GM10266 (cell line): ENCODE results near the gene AEBP1.
A peak's percentile ranks its signal among the peaks of the same experiment; 100 is the strongest.

Experiments used
- DNase-seq: peaks from one replicate; pipeline ENCODE4 v3.0.0; 2012; ENCODE audit errors: extremely low spot score
- CTCF ChIP-seq: IDR thresholded peaks from 2 replicates; pipeline ENCODE4 v1.5.1; 2012; ENCODE audit warnings: mild to moderate bottlenecking, low read depth; ENCODE audit not compliant: control insufficient read depth, insufficient read depth; ENCODE audit errors: missing control alignments

AEBP1 gene

GRCh38 chr7:44103923-44104859, at the start of gene AEBP1:
AEBP1 (plus strand) TSS chr7:44104345; CDS start chr7:44104666, 321 bp downstream.
- no peak for DNase-seq

DNA sequence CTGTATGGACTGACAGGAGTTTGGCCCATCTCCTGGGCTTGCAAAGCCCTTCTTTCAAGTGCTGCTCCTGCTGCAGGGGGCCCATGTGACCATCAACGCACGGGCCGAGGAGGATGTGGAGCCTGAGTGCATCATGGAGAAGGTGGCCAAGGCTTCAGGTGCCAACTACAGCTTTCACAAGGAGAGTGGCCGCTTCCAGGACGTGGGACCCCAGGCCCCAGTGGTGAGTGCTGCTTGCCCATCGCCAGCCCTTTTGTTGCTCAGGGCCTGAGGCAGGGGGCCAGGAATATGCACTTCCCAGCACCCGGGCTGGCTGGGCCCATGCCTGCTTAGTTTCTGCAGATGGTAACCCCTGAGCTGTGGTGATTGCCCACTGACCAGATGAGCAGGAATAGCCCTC, 47.5 kb upstream of the AEBP1 start:
- no peak for DNase-seq
- no peak for TF ChIP-seq CTCF

More at GRCh38 chr7:44103923-44104859, at the start of gene AEBP1:
- peak; percentile 15 for TF ChIP-seq CTCF

GRCh38 chr7:44057181-44057848, 46.8 kb upstream of the AEBP1 start:
- TF ChIP-seq CTCF: no peak
- no peak for DNase-seq

GRCh38 chr7:44057849-44058758, 46.0 kb upstream of the AEBP1 start:
- no peak for DNase-seq
- peak; percentile 13 for TF ChIP-seq CTCF

DNA sequence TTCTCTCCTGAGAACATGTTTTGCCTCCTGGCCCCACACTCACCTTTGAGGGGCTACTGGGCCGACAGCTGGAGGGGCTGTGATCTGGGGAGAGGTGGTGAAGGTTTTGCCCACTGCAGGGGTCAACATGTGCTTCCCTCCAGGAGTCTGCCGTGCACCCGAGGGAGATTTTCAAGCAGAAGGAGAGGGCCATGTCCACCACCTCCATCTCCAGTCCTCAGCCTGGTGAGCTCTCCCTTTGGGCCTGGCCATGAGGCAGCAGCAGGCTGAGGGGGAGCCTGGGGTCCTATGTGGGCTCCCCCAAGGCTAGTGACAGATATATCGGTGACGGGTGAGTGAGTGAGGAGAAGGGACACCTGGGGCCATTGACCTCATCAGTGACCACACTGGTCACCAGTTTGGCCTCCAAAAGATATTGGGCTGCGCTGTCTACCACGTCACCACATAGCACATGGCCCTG, 45.4 kb upstream of the AEBP1 start:
- no peak for TF ChIP-seq CTCF
- no peak for DNase-seq

DNA sequence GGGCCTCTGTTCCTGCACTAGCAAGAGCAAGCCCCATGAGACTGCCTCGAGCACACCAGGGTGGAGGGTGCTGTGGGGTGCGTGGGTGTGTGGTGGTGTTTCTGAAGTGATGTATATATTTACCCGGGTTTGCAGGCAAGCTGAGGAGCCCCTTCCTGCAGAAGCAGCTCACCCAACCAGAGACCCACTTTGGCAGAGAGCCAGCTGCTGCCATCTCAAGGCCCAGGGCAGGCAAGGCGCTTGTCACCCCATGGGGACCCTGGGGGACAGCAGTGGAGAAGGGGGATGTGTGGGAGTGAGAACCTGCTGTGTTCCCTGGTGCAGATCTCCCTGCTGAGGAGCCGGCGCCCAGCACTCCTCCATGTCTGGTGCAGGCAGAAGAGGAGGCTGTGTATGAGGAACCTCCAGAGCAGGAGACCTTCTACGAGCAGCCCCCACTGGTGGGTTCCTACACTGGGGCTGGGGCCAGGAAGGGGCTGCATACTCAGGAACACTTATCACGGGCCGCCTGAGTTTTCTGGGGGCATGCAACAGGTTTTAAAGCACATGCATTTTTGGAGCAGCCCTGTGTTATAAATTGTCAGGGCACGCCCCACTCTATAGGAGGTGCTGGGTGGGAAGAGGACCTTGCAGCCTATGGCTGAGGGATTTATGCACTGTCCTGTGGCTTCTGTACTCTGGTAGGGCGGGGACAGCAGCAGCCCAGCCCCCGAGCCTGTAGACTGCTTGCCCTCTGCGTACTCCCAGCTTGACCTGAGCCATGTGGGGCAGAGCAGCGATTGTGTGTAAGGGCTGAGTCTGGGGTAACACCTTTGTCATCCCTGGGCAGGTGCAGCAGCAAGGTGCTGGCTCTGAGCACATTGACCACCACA, 44.7 kb upstream of the AEBP1 start:
- TF ChIP-seq CTCF: no peak
- DNase-seq: peak; percentile 74
